Breast epithelium (tissue), 3 donors: ENCODE results near the gene E2F2.

ENCODE experiments used
- CTCF ChIP-seq, 3 donors: fragments of 450-650 bp; IDR thresholded peaks; one replicate each; pipeline ENCODE4 v1.5.1; 2016 to 2017; ENCODE audit warnings: antibody characterized with exemption in 3 of 3, mild to moderate bottlenecking in 3 of 3, moderate library complexity in 3 of 3
- POLR2A ChIP-seq: fragments of 450-650 bp; IDR thresholded peaks from one replicate; pipeline ENCODE4 v1.6.1; 2016; ENCODE audit warnings: antibody characterized with exemption, mild to moderate bottlenecking, moderate library complexity
- POLR2AphosphoS5 ChIP-seq, 3 donors: sonication (generic); formaldehyde crosslinking; IDR thresholded peaks; one replicate each; pipeline ENCODE4 v1.6.1; 2017; ENCODE audit warnings: antibody characterized with exemption in 3 of 3

GRCh38 chr1:23500466-23500865 lies 30.6 kb downstream of the E2F2 start:
- TF ChIP-seq CTCF (IDR thresholded peaks at IDR 0.05): no peak
- no peak for TF ChIP-seq POLR2A
- no peak for TF ChIP-seq POLR2AphosphoS5 (IDR thresholded peaks at IDR 0.05)
